HUES64 (cell line): ENCODE data around the gene TRIML1.

ENCODE experiments used
- H3K27ac ChIP-seq: 2 replicates; pipeline ENCODE4 v1.7.0; 2013; ENCODE audit warnings: low read depth, low read length, inconsistent platforms
- H3K27me3 ChIP-seq: 2 replicates; pipeline ENCODE4 v1.6.1; 2013; ENCODE audit warnings: mild to moderate bottlenecking, low read length; ENCODE audit not compliant: insufficient read depth
- H3K36me3 ChIP-seq: 2 replicates; pipeline ENCODE4 v1.6.1; 2013; ENCODE audit warnings: mild to moderate bottlenecking, low read length; ENCODE audit not compliant: insufficient read depth
- H3K4me1 ChIP-seq: 2 replicates; pipeline ENCODE4 v1.6.1; 2013; ENCODE audit warnings: mild to moderate bottlenecking, low read length, moderate library complexity; ENCODE audit not compliant: insufficient read depth
- H3K4me3 ChIP-seq: 2 replicates; pipeline ENCODE4 v1.5.1; 2013; ENCODE audit warnings: mild to moderate bottlenecking, low read length, moderate library complexity
- H3K9ac ChIP-seq: 2 replicates; pipeline ENCODE4 v1.6.1; 2013; ENCODE audit warnings: mild to moderate bottlenecking, low read depth, low read length
- H3K9me3 ChIP-seq: 2 replicates; pipeline ENCODE4 v1.6.1; 2013; ENCODE audit warnings: low read depth, low read length; ENCODE audit not compliant: insufficient read depth
- WGBS: fragments of 150-250, 120-280 bp; methylation state at CpG from one replicate; pipeline ENCODE4 v1.1.7; 2013; ENCODE audit warnings: missing lambda C conversion rate; 5-methylcytosine and 5-hydroxymethylcytosine counted together

Gene TRIML1

DNA sequence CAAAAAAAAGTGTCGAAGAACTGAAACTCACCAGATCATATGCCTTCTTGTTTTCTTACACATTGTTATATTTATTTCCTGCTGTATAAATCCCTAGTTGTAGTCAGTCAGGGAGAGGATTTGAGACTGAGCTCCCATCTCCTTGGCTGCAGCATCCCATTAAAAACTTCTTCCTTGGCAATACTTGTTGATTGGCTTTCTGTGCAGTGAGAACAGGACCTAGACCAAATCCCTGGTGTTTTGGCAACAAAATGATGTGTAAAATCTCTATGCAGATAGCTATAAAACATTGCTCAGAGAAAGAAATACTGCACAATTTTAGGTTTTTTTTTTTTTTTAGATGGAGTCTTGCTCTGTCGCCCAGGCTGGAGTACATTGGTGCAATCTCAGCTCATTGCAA is 47.9 kb downstream of the TRIML1 start:
- Histone ChIP-seq H3K4me1 (no peaks in the 10 kb centered on the region), H3K27ac (no peak overlapping the region), H3K4me3 (no peak overlapping the region), H3K9ac (no peak overlapping the region), H3K36me3 (no peaks in the 10 kb centered on the region), H3K9me3 (no peaks in the 10 kb centered on the region; the same call in 1 of the 2 replicates), H3K27me3 (no peaks in the 10 kb centered on the region)
- WGBS, result 86% methylated on average over 2 of the region's 2 CpGs

DNA sequence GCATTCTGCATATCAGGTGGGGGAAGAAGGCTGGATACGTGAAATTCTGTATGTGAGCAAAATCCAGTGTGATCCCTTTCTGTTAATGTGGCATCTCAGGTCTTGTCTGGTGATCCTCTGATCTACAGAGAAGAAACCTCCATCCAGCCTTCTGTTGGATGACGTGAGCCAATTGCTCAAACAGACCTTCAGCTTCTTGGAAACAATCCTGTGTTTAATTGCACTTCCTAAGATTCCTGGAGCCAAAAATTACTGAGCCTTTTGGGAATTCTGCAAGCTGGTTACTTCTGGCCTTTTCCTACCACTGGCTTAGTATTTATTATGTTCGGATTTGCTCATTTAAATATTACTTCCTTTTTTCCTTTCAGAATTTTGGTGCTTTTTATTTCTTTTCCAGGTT is 51.2 kb downstream of the TRIML1 start:
- Histone ChIP-seq H3K4me3 (no peak overlapping the region), H3K9me3 (no peaks in the 10 kb centered on the region), H3K27me3 (no peaks in the 10 kb centered on the region), H3K9ac (no peak overlapping the region), H3K4me1 (no peaks in the 10 kb centered on the region), H3K27ac (no peak overlapping the region), H3K36me3 (no peaks in the 10 kb centered on the region)
- 96% methylated on average over 2 of the region's 3 CpGs for WGBS

DNA sequence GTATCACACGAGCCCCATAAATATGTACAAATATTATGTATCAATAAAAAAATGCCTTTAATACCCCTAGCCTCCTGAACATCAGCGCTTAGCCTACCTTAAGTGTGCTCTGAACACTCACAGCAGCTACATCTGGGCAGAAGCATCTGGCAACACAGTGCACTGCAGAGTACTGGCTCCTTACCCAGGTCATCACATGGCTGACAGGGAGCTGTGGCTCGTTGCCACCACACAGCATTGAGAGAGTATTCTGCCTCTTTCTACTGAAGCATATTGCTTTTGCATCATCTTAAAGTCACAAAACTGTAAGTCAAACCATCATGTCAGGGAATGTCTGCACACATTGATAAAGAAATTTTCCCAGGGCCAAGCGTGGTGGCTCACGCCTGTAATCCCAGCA is 55.2 kb downstream of the TRIML1 start:
- Histone ChIP-seq H3K4me3 (no peak overlapping the region), H3K27me3 (no peaks in the 10 kb centered on the region), H3K9me3 (no peaks in the 10 kb centered on the region), H3K36me3 (no peaks in the 10 kb centered on the region), H3K9ac (no peak overlapping the region), H3K27ac (no peak overlapping the region), H3K4me1 (peaks cover 9% of the 10 kb centered on the region; the same call in 1 of the 2 replicates)
- WGBS, result 96% methylated on average over 5 of the region's 5 CpGs

DNA sequence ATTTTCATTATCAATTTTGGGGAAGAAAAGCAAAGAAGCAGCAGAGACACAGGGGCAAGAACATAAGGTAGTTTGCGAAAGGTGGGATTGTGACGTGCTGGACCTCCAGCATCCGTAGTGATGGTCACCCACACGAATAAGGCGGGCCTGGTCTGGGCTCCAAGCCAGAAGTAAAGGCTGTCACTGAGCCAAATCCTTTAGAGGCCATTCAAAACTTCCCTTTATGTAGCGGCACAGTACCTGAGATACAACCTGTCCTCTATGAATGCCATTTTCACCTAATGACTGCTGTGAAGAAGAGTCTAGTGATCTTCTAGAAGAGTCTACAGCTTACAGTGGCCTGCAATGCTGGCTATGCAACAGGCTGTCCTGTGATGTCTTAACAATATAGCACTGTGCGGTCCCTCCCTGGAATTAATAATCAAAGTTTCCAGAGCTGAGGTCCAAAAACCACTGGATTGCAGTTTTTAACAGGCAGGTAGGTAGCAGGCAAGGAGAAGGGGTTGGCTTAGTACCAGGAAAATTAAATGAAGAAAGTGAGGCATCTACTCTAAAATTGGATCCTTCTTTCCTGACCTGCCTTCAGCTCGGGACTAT is 56.2 kb downstream of the TRIML1 start:
- Histone ChIP-seq H3K9ac (no peak overlapping the region), H3K27ac (no peak overlapping the region), H3K4me1 (peaks cover 15% of the 10 kb centered on the region), H3K4me3 (no peak overlapping the region), H3K36me3 (no peaks in the 10 kb centered on the region), H3K27me3 (no peaks in the 10 kb centered on the region), H3K9me3 (no peaks in the 10 kb centered on the region)
- 85% methylated on average over 7 of the region's 8 CpGs for WGBS

DNA sequence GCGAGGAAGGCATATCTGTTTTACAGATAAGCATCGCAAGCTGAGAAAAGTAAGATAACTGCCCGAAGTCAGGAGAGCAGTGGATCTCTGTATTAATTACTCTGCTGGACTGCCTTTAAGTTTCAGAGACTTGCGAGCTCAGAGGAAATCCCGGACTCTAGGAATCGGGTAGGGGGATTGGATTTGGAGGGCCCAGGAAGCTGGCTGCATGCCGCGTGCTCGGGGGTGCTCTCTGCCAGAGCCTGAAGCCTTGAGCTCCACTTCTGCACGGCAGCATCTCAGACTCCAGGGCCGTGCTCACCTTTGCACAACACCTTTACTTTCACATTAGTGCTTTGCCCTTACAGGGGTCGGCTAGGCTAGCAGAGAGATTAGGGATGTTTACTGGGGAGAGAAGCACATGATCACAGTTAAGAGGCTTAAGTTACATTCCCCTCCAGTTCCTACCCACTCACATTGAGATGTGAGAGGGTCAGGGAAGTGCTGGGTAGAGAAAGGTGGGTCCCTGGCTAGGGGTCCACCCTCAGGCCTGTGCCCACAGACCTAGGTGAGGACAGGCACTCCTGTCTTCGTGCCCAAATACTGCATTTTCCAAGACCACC is 57.0 kb downstream of the TRIML1 start:
- no peaks in the 10 kb centered on the region for H3K36me3 ChIP-seq
- peaks cover 15% of the 10 kb centered on the region for H3K4me1 ChIP-seq
- H3K27ac ChIP-seq, result no peak overlapping the region
- H3K4me3 ChIP-seq, result no peak overlapping the region
- H3K9ac ChIP-seq, result no peak overlapping the region
- H3K9me3 ChIP-seq, result no peaks in the 10 kb centered on the region
- 81% methylated on average over 12 of the region's 13 CpGs for WGBS
- H3K27me3 ChIP-seq, result no peaks in the 10 kb centered on the region
